ENCODE measurements around the gene USP12.

GRCh38 chr13:27188239-27188638 is 16.6 kb upstream of the USP12 start:
- no peak for TF ChIP-seq CTCF (IDR thresholded peaks at IDR 0.05)
- TF ChIP-seq EZH2 (IDR thresholded peaks at IDR 0.05): no peak
